ENCODE data around the gene PRKAA1.
A peak's percentile ranks its signal among the peaks of the same experiment; 100 is the strongest.

PRKAA1 gene

GRCh38 chr5:40757400-40757799 lies 40.8 kb downstream of the PRKAA1 start:
- H3K27ac Mint-ChIP-seq, result no peak overlapping the region
- peaks cover 38% of the 10 kb centered on the region for H3K36me3 Mint-ChIP-seq (ENCODE audit: low read depth)
- H3K4me3 Mint-ChIP-seq, result no peak overlapping the region
- DNase-seq, result no peak
- H3K9me3 Mint-ChIP-seq, result peaks cover 6% of the 10 kb centered on the region
- TF ChIP-seq, protein P1, sequence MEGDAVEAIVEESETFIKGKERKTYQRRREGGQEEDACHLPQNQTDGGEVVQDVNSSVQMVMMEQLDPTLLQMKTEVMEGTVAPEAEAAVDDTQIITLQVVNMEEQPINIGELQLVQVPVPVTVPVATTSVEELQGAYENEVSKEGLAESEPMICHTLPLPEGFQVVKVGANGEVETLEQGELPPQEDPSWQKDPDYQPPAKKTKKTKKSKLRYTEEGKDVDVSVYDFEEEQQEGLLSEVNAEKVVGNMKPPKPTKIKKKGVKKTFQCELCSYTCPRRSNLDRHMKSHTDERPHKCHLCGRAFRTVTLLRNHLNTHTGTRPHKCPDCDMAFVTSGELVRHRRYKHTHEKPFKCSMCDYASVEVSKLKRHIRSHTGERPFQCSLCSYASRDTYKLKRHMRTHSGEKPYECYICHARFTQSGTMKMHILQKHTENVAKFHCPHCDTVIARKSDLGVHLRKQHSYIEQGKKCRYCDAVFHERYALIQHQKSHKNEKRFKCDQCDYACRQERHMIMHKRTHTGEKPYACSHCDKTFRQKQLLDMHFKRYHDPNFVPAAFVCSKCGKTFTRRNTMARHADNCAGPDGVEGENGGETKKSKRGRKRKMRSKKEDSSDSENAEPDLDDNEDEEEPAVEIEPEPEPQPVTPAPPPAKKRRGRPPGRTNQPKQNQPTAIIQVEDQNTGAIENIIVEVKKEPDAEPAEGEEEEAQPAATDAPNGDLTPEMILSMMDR (IDR thresholded peaks at IDR 0.05), result no peak
- peaks cover 2% of the 10 kb centered on the region for H3K27me3 Mint-ChIP-seq (ENCODE audit: low read depth, poor library complexity)
- no peaks in the 10 kb centered on the region for H3K4me1 Mint-ChIP-seq

DNA sequence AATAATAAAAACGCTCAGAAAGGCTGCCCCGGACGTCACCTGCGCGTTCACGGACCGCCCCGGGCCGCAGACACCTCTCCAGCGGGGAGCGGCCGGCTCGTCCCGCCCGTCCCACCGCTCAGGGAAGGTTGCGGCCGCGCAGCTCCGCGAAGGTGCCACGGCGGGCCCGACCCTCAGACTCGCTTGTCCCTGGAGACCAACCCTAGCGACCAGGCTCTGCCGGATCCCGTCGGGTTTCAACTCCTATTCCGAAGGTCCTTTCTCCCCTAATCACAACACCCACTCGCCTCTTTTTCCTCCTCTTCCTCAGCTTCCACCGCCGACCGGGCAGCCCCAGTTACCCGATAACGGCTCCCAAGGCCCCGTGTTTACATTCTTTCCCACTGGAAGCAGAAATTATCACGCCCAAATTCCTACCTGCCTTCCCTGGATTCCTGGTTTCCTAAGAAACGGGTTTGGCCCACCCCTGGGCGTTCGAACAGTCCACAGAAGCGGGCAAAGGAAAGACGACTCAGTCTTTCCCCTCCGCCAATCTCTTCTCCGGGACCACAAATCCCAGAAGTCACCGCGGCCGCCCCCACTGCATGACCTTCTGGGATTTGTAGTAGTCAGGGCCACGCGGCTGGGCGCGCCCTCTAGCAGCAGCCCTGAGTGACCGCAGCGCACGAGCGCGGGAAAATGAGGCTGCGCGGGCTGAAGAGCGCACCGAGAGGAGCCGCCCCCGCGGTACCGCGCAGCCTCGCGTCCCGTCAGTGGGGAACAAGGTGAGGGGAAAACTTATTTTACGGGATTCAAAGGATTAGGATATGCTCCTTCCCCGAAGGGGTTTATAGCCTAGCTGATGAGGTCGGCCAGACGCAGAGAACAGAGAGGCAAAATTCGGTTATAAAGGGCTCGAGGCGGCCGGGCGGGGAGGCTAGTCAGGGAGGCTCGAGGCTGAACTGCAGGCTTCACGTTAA lies 42.5 kb downstream of the PRKAA1 start, which contains the start of gene TTC33:
Gene TTC33, minus strand, starts transcription at position 555 of the 959 bp plus-strand sequence. CDS start 8,943 bp downstream, outside the sequence.
- Mint-ChIP-seq H3K27me3 (ENCODE audit: low read depth, poor library complexity) (peaks cover 2% of the 10 kb centered on the region), H3K4me1 (no peaks in the 10 kb centered on the region), H3K27ac (no peak within 1 kb of the TSS), H3K4me3 (no peak within 1 kb of the TSS), H3K36me3 (ENCODE audit: low read depth) (peaks cover 43% of the 10 kb centered on the region), H3K9me3 (peaks cover 24% of the 10 kb centered on the region)
- TF ChIP-seq, protein P1 (IDR thresholded peaks at IDR 0.05), result peak; percentile 55
- DNase-seq, result peak; percentile 93

DNA sequence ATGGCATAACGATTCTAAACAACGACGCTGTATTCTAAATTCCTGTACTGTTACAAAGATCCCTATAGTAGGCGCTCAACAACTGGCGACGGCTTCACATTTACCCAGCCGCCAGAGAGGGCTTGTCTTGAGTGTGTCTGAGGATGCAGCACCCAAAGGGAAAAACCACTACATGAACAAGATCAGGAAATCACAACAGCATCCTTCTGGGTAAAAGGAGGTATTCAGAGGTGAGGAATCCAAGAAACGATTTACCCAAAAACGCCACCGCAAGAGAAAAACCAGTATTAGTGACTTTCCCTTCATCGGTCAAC lies 43.1 kb downstream of the PRKAA1 start:
- peaks cover 30% of the 10 kb centered on the region for H3K9me3 Mint-ChIP-seq
- H3K36me3 Mint-ChIP-seq (ENCODE audit: low read depth), result peaks cover 45% of the 10 kb centered on the region
- TF ChIP-seq, protein P1 (IDR thresholded peaks at IDR 0.05), result peak; percentile 49
- peak; percentile 47 for DNase-seq
- H3K27ac Mint-ChIP-seq, result no peak overlapping the region
- peaks cover 2% of the 10 kb centered on the region for H3K27me3 Mint-ChIP-seq (ENCODE audit: low read depth, poor library complexity)
- H3K4me1 Mint-ChIP-seq, result no peaks in the 10 kb centered on the region
- H3K4me3 Mint-ChIP-seq, result no peak overlapping the region

DNA sequence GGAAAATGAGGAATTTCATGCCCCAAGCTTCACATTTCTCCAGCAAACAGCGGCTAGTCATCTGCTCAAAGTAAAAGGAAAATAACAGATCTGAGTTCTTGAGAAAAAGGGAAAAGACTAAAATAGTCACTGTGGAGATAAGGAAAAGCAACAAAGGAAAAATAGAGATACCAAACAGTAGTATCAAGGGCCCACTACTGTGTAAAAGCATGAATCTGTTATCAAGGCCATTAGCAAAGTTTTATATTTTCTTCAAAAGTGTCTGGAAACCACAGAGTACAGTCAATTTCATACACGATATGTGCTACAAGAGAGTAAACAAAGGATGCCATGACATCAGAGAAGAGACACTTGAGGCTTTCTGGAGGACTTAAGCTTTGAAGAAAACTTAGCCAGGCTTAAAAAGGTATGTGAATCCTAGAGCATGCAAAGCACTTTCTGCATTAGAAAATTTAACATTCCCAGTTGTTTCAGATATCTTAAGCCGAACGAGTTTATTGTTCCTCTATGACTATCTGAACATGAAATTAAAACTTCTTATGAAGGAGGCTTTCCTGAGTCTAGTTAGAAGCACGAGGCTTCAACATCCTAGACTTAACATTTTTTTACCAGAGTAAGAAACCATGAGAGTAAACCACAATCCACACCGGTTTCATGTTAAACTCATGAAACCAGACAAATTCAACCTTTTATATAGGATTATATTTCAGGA lies 43.6 kb downstream of the PRKAA1 start:
- TF ChIP-seq, protein P1 (IDR thresholded peaks at IDR 0.05), result no peak
- Mint-ChIP-seq H3K27me3 (ENCODE audit: low read depth, poor library complexity) (peaks cover 2% of the 10 kb centered on the region), H3K9me3 (peaks cover 31% of the 10 kb centered on the region), H3K27ac (no peak overlapping the region), H3K4me1 (no peaks in the 10 kb centered on the region), H3K36me3 (ENCODE audit: low read depth) (peaks cover 44% of the 10 kb centered on the region), H3K4me3 (no peak overlapping the region)
- DNase-seq, result no peak

DNA sequence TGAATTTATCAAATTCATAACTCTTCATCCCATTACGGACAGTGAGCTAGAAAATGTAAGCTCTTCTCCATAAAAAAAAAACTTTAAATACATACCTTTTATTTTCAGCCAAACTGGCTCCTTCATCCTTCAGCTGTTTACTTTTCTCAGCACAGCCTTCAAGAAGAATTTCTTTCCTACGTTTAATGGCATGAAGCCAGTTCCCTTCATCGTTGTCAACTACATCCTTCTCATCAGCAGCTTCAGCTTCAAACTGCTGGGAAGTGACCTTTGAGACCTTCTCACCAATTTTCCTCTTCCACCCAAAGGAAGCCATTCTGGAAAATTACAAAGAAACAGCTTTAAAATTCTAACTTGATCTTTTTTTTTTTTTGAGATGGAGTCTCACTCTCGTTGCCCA lies 51.5 kb downstream of the PRKAA1 start:
- H3K36me3 Mint-ChIP-seq (ENCODE audit: low read depth), result peaks cover 71% of the 10 kb centered on the region
- H3K4me3 Mint-ChIP-seq, result no peak overlapping the region
- H3K9me3 Mint-ChIP-seq, result peaks cover 22% of the 10 kb centered on the region
- no peak for DNase-seq
- TF ChIP-seq, protein P1 (IDR thresholded peaks at IDR 0.05), result no peak
- no peaks in the 10 kb centered on the region for H3K27me3 Mint-ChIP-seq (ENCODE audit: low read depth, poor library complexity)
- no peak overlapping the region for H3K27ac Mint-ChIP-seq
- peaks cover 5% of the 10 kb centered on the region for H3K4me1 Mint-ChIP-seq
